ENCODE measurements around the gene C1orf35. TPM values are rescaled to one million over a fixed set of nuclear protein-coding genes. Genes with fewer than 3 reads are reported as not detected.

Gene C1orf35
- total and polyA plus RNA-seq, 9 donors = 2.8 to 29.3 (median 21.0) TPM

GRCh38 chr1:228108055-228108690, 5.0 kb upstream of the C1orf35 start:
- DNase-seq = peak in 1 of 5 donors; percentile 31
- intact Hi-C loops (cut with DNase I) = loop anchor here in 1 of 4 donors (2.0 kb wide), 1 partner anchor 59 kb away; no protein-coding TSS in a partner anchor
- 74 to 76% (median 75%) methylated on average over 11 of the region's 11 CpGs for WGBS, 3 donors

GRCh38 chr1:228107636-228108035, 4.5 kb upstream of the C1orf35 start:
- Histone ChIP-seq H3K36me3 (no peaks in the 10 kb centered on the region), H3K4me3 (no peak overlapping the region), H3K27me3 (no peaks in the 10 kb centered on the region), H3K27ac (no peak overlapping the region), H3K4me1 (ENCODE audit: insufficient read depth) (peaks cover 5% of the 10 kb centered on the region), H3K9me3 (no peaks in the 10 kb centered on the region)
- peak in 3 of 5 donors; percentile 33 to 55 (median 46) for DNase-seq
- 76 to 89% (median 76%) methylated on average over 18 to 19 of the region's 19 CpGs for WGBS, 3 donors
- TF ChIP-seq POLR2A (IDR thresholded peaks at IDR 0.05) (no peak), EP300 (IDR thresholded peaks at IDR 0.05) (no peak), CTCF (IDR thresholded peaks at IDR 0.05) (no peak)
- intact Hi-C loops (cut with DNase I) = loop anchor here in 1 of 4 donors (2.0 kb wide), 1 partner anchor 59 kb away; no protein-coding TSS in a partner anchor

More at GRCh38 chr1:228108055-228108690, 5.0 kb upstream of the C1orf35 start:
- Histone ChIP-seq H3K36me3 (no peaks in the 10 kb centered on the region), H3K9me3 (no peaks in the 10 kb centered on the region), H3K27ac (peak overlapping the region; percentile 74), H3K4me1 (ENCODE audit: insufficient read depth) (peaks cover 5% of the 10 kb centered on the region), H3K4me3 (peak overlapping the region; percentile 72), H3K27me3 (no peaks in the 10 kb centered on the region)
- no peak for TF ChIP-seq EP300 (IDR thresholded peaks at IDR 0.05)
- no peak for TF ChIP-seq CTCF (IDR thresholded peaks at IDR 0.05)
- TF ChIP-seq POLR2A (IDR thresholded peaks at IDR 0.05) = no peak

GRCh38 chr1:228106800-228107054, 3.6 kb upstream of the C1orf35 start:
- intact Hi-C loops (cut with DNase I) = no loop called here
- no peaks in the 10 kb centered on the region for H3K9me3 ChIP-seq
- peak in 1 of 5 donors; percentile 30 for DNase-seq
- H3K27ac ChIP-seq = no peak overlapping the region
- peaks cover 6% of the 10 kb centered on the region for H3K4me1 ChIP-seq (ENCODE audit: insufficient read depth)
- no peak overlapping the region for H3K4me3 ChIP-seq
- H3K27me3 ChIP-seq = no peaks in the 10 kb centered on the region
- 78 to 86% (median 79%) methylated on average over 9 of the region's 9 CpGs for WGBS, 3 donors
- no peak for TF ChIP-seq CTCF (IDR thresholded peaks at IDR 0.05)
- no peaks in the 10 kb centered on the region for H3K36me3 ChIP-seq

GRCh38 chr1:228105996-228106799, 3.1 kb upstream of the C1orf35 start:
- WGBS, 3 donors = 69 to 72% (median 70%) methylated on average over 8 of the region's 8 CpGs
- Histone ChIP-seq H3K4me3 (no peak overlapping the region), H3K36me3 (no peaks in the 10 kb centered on the region), H3K27me3 (no peaks in the 10 kb centered on the region), H3K9me3 (no peaks in the 10 kb centered on the region), H3K4me1 (ENCODE audit: insufficient read depth) (peaks cover 6% of the 10 kb centered on the region), H3K27ac (no peak overlapping the region)
- intact Hi-C loops (cut with DNase I) = no loop called here
- TF ChIP-seq EP300 (IDR thresholded peaks at IDR 0.05) (no peak), CTCF (IDR thresholded peaks at IDR 0.05) (no peak)
- no peak for DNase-seq
